Fibroblast of villous mesenchyme (primary cell): Measurements from ENCODE around the gene MICALL1. TPM values are rescaled to one million over a fixed set of nuclear protein-coding genes. Genes with fewer than 3 reads are reported as not detected.
A peak's percentile ranks its signal among the peaks of the same experiment; 100 is the strongest.

Source experiments
- DNase-seq: peaks from one replicate; pipeline ENCODE4 v3.0.0-alpha.2; 2010; ENCODE audit warnings: low read depth
- H3K4me3 ChIP-seq: 2 replicates; pipeline ENCODE4 v1.5.1; 2011; ENCODE audit warnings: low read depth, mild to moderate bottlenecking, low read length
- total RNA-seq: library from RNA; depleted of rRNA; stranded (reverse); fragments of >200 nt; gene quantifications from 2 replicates; pipeline ENCODE4 v1.2.3, GENCODE V29; 2012
- TF ChIP-seq, protein P1 (sequence below): IDR thresholded peaks from 2 replicates; pipeline ENCODE4 v1.5.1; 2012; ENCODE audit warnings: low read depth, mild to moderate bottlenecking, low read length; ENCODE audit not compliant: insufficient read depth

MICALL1 gene
- total RNA-seq, 1 donor: 47.9 TPM

DNA sequence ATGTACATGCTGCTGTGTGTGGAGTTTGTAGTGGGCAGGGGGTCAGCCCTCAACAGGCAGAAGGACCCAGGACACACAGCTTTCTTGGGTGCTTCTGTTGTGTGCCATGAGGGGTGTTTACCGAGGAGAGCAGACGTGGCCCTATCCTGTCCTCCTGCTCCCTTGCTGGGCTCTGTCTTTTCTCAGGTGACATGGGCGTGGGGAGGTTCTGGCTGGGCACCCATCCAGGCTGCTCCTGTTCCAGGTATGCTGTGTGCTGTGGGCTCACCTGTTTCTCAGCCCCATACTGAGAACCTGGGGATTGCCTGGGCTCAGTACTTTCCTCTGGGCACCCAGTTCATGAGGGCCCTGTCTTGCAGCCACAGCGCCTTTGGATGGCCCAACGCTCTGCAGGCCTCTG lies 23.3 kb downstream of the MICALL1 start:
- TF ChIP-seq, protein P1, sequence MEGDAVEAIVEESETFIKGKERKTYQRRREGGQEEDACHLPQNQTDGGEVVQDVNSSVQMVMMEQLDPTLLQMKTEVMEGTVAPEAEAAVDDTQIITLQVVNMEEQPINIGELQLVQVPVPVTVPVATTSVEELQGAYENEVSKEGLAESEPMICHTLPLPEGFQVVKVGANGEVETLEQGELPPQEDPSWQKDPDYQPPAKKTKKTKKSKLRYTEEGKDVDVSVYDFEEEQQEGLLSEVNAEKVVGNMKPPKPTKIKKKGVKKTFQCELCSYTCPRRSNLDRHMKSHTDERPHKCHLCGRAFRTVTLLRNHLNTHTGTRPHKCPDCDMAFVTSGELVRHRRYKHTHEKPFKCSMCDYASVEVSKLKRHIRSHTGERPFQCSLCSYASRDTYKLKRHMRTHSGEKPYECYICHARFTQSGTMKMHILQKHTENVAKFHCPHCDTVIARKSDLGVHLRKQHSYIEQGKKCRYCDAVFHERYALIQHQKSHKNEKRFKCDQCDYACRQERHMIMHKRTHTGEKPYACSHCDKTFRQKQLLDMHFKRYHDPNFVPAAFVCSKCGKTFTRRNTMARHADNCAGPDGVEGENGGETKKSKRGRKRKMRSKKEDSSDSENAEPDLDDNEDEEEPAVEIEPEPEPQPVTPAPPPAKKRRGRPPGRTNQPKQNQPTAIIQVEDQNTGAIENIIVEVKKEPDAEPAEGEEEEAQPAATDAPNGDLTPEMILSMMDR: no peak
- no peak for DNase-seq
- H3K4me3 ChIP-seq: no peak overlapping the region

DNA sequence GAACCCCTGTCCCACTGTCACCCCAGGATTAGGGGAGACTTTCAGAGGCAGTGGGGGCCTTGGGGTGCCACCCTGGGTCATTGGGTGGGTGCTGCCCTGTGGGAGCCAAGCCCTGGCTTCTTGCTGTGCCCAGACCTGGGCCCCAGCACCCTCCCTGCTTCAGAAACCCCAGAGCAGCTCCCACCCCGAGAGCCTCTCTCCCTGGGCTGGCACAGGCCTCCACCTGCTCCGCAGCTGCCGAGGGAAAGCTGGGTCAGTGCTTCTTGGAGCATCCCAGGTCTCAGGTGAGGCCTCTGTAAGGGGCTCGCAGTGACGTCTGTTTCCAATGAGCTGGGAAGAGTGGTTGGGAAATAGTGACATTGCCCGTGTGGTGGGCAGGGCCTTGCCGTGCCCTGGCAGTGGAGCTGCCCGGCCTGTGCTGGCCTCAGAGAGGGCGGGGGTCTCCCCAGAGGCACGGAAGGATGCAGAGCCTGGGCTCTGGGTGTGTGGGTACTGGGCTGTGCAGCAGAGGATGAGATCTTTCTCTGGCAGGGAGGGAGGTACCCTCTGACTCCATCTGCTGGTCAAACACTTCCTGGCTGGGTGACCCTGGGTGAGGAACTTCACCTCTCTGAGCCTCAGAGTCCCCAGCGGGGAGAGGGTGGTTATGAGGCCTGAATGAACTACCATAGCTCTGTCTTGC lies 24.3 kb downstream of the MICALL1 start:
- peak; percentile 27 for DNase-seq
- H3K4me3 ChIP-seq: no peak overlapping the region
- TF ChIP-seq, protein P1: peak; percentile 59

DNA sequence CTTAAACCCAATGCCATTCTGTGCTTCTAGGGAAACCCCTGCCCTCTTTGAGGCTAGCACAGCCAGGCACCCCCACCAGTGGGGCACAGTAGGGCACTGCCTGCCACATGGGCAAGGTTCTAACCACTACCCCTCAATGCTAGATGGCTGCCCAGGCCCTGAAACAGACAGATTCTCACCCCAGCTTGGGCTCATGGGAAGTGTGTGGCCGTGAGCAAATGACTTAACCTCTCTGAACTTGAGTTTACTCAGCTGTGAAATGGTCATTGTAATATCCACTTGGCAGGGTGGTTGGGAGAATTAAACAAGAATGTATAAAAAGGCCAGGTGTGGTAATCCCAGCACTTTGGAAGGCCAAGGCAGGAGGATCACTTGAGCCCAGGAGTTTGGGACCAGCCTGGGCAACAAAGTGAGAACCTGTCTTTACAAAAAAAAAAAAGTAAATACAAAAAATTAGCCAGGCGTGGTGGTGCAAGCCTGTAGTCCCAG lies 24.9 kb downstream of the MICALL1 start:
- TF ChIP-seq, protein P1: no peak
- no peak for DNase-seq
- H3K4me3 ChIP-seq: no peak overlapping the region

DNA sequence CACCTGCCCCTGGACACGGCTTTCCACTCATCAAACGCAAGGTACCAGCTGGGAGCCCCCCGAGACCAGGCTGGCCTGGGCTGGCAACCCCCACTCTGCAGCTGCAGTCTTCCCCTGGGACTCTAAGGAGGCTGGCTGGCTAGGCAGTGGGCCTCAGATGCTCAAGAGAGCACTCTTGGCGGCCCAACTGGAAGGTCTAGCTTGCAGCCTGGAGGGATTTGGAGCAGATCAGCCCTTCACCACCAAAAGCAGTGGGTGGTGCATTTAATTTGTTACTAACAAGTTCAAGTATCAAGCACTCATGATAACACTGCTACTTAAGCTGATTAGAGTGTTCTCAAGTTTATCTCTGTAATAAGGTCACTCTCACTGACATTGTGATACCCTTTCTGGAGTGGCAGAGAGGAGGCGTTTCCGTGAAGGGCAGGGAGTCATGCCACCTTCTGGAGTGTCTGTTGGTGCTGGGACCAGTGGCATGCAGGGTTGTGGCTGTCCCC lies 25.8 kb downstream of the MICALL1 start:
- TF ChIP-seq, protein P1: no peak
- H3K4me3 ChIP-seq: no peak overlapping the region
- no peak for DNase-seq

DNA sequence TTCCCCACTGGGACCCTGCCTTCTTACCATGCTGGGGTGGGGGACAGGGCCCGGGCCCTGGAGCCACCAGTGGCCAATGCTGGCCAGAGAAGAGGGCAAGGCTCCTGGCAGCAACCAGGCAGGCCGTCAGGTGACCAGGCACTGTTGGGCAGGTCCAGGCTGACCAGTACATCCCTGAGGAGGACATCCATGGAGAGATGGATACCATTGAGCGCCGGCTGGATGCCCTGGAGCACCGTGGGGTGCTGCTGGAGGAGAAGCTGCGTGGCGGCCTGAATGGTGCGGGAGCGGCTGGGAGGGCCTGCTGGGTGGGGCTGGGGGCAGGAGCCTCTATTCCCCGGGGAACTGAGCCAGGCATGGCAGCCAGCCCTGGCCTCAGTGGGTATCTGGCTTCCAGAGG lies 26.3 kb downstream of the MICALL1 start:
- H3K4me3 ChIP-seq: no peak overlapping the region
- TF ChIP-seq, protein P1: no peak
- no peak for DNase-seq

DNA sequence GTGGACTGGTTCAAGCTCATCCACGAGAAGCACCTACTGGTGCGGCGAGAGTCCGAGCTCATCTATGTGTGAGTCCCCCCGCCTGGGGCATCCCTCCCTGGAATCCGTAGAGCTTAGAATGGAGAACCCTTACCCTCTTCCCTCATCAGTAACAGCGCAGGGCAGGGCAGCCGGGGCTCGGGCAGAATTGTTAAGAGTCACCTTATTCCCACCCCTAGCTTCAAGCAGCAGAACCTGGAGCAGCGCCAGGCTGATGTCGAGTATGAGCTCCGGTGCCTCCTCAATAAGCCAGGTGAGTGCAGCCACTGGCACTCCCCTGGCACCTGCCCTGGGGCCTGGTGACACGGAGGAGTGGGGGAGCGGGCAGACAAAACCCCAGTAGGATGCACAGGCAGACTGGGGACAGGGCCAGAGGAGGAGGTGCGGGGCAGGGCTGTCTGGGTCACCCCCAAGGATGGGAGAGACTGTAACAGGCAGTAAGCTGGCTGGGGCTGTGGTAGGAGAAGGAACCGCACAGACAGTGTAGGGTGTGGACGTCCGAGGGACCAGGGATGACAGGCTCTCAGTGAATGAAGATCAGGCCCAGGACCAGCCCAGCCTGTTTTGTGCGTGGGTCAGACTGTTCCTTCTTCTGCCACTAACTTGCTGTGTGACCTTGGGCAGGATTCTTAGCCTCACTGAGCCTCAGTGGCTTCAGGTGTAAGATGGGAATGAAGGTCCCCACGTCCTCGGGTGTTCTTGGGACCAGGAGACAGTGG lies 26.9 kb downstream of the MICALL1 start:
- DNase-seq: no peak
- H3K4me3 ChIP-seq: no peak overlapping the region
- TF ChIP-seq, protein P1: no peak
